Prostate gland (tissue), 2 donors: ENCODE measurements around the gene MYBBP1A. TPM values are rescaled to one million over a fixed set of nuclear protein-coding genes. Genes with fewer than 3 reads are reported as not detected.

Experiments used
- DNase-seq: peaks from one replicate; pipeline ENCODE4 v3.0.0-alpha.2; 2019; ENCODE audit warnings: low spot score
- H3K27ac ChIP-seq, 2 donors: fragments of 200-600 bp; sonication (generic); 2 replicates each; pipeline ENCODE4 v1.5.1; 2017 to 2019
- H3K27me3 ChIP-seq: fragments of 200-600 bp; sonication (generic); replicated peaks from 2 replicates; pipeline ENCODE4 v1.5.1; 2019; ENCODE audit not compliant: insufficient read depth
- H3K36me3 ChIP-seq, 2 donors: fragments of 200-600 bp; sonication (generic); 1 replicate in 1 of 2; 2 replicates in 1 of 2; pipeline versions ENCODE4 v1.5.1 to v1.8.1; 2017 to 2019
- H3K4me1 ChIP-seq: fragments of 200-600 bp; sonication (generic); replicated peaks from 2 replicates; pipeline ENCODE4 v1.5.1; 2019
- H3K4me3 ChIP-seq, 2 donors: fragments of 200-600 bp; sonication (generic); 2 replicates each; pipeline ENCODE4 v1.5.1; 2017 to 2019
- H3K9me3 ChIP-seq: fragments of 200-600 bp; sonication (generic); 2 replicates; pipeline ENCODE4 v1.5.1; 2017
- CTCF ChIP-seq, 4 experiments: fragments of 200-600 bp in 2 of 4; fragments of 450-650 bp in 2 of 4; sonication (generic) in 2 of 4; IDR thresholded peaks; 1 replicate in 3 of 4; 2 replicates in 1 of 4; pipeline ENCODE4 v1.5.1; 2016 to 2019; ENCODE audit warnings: antibody characterized with exemption in 4 of 4, mild to moderate bottlenecking in 2 of 4, moderate library complexity in 2 of 4
- POLR2A ChIP-seq: fragments of 450-650 bp; IDR thresholded peaks from one replicate; pipeline ENCODE4 v1.6.1; 2016; ENCODE audit warnings: antibody characterized with exemption, mild to moderate bottlenecking
- POLR2AphosphoS5 ChIP-seq: sonication (generic); formaldehyde crosslinking; IDR thresholded peaks from one replicate; pipeline ENCODE4 v1.6.1; 2017; ENCODE audit warnings: antibody characterized with exemption
- WGBS: methylation state at CpG from one replicate; pipeline ENCODE4 v1.1.5; 2018; 5-methylcytosine and 5-hydroxymethylcytosine counted together
- intact Hi-C: fragments of 100-400 bp; cut with DNase I; formaldehyde crosslinking; loops from one replicate; pipeline ENCODE4 v1.14.2; 2022
- total RNA-seq, 2 donors: library from RNA; depleted of rRNA; stranded (reverse); fragments of >200 nt; gene quantifications; one replicate each; pipeline ENCODE4 v1.1.0, GENCODE V29; 2016

The MYBBP1A gene
- total RNA-seq, 2 donors from 2014 or later, result 44.4 to 71.2 TPM

GRCh38 chr17:4557626-4558346 lies 2.6 kb upstream of the MYBBP1A start:
- no peak overlapping the region for H3K4me3 ChIP-seq
- no peak overlapping the region for H3K27ac ChIP-seq
- intact Hi-C loops, result no loop called here
- TF ChIP-seq POLR2AphosphoS5, result no peak
- no peak for TF ChIP-seq CTCF (IDR thresholded peaks at IDR 0.05)
- TF ChIP-seq POLR2A, result no peak
- no peaks in the 10 kb centered on the region for H3K36me3 ChIP-seq
- no peaks in the 10 kb centered on the region for H3K27me3 ChIP-seq
- 83% methylated on average over 6 of the region's 6 CpGs for WGBS
- peaks cover 7% of the 10 kb centered on the region for H3K4me1 ChIP-seq
- H3K9me3 ChIP-seq, result no peaks in the 10 kb centered on the region
- no peak for DNase-seq

- Histone ChIP-seq H3K4me1 (peaks cover 7% of the 10 kb centered on the region), H3K27ac (no peak overlapping the region), H3K9me3 (no peaks in the 10 kb centered on the region), H3K27me3 (no peaks in the 10 kb centered on the region), H3K36me3 (peaks cover 0 to 4% of the 10 kb centered on the region in 2 donors), H3K4me3 (no peak overlapping the region)
- TF ChIP-seq CTCF (IDR thresholded peaks at IDR 0.05) (no peak), POLR2AphosphoS5 (no peak), POLR2A (no peak)
- DNase-seq, result no peak
- intact Hi-C loops, result no loop called here
- 64% methylated on average over 4 of the region's 4 CpGs for WGBS
These were observed 1.8 kb upstream of the MYBBP1A start for GRCh38 chr17:4556996-4557395.

GRCh38 chr17:4555873-4556759 lies 932 bp upstream of the MYBBP1A start:
- H3K4me1 ChIP-seq, result peaks cover 7% of the 10 kb centered on the region
- peak overlapping the region; percentile 51 to 55 for H3K4me3 ChIP-seq
- no peaks in the 10 kb centered on the region for H3K27me3 ChIP-seq
- 53% methylated on average over 17 of the region's 17 CpGs for WGBS
- intact Hi-C loops, result no loop called here
- no peaks in the 10 kb centered on the region for H3K9me3 ChIP-seq
- no peak for DNase-seq
- peaks cover 3 to 6% of the 10 kb centered on the region in 2 donors for H3K36me3 ChIP-seq
- H3K27ac ChIP-seq, result peak overlapping the region in 1 of 2 donors; percentile 41
- TF ChIP-seq POLR2AphosphoS5 (no peak), POLR2A (no peak), CTCF (IDR thresholded peaks at IDR 0.05) (no peak)

GRCh38 chr17:4554441-4554996 lies 665 bp downstream of the MYBBP1A start:
- intact Hi-C loops, result no loop called here
- H3K9me3 ChIP-seq, result no peaks in the 10 kb centered on the region
- peak overlapping the region; percentile 51 to 55 for H3K4me3 ChIP-seq
- WGBS, result 12% methylated on average over 18 of the region's 18 CpGs
- H3K27me3 ChIP-seq, result no peaks in the 10 kb centered on the region
- H3K4me1 ChIP-seq, result peaks cover 7% of the 10 kb centered on the region
- DNase-seq, result no peak
- H3K27ac ChIP-seq, result no peak overlapping the region
- peaks cover 6 to 16% of the 10 kb centered on the region in 2 donors for H3K36me3 ChIP-seq
- TF ChIP-seq CTCF (IDR thresholded peaks at IDR 0.05) (no peak), POLR2A (no peak), POLR2AphosphoS5 (no peak)
